Bronchial epithelial cell (primary cell): ENCODE measurements around the gene ABLIM2. TPM values are rescaled to one million over a fixed set of nuclear protein-coding genes. Genes with fewer than 3 reads are reported as not detected.

Source experiments
- DNase-seq: peaks from one replicate; pipeline ENCODE4 v3.0.0-alpha.2; 2010; ENCODE audit warnings: low read depth
- FAIRE-seq: peaks from 2 replicates; lab custom pipeline; 2011; peaks lifted over from hg19 to GRCh38; lab: Jason Lieb, UNC
- H3K27me3 ChIP-seq: 2 replicates; pipeline ENCODE4 v1.5.1; 2011; ENCODE audit warnings: low read length; ENCODE audit not compliant: control insufficient read depth, insufficient read depth
- H3K36me3 ChIP-seq: 2 replicates; pipeline ENCODE4 v1.5.1; 2011; ENCODE audit warnings: low read length; ENCODE audit not compliant: control insufficient read depth, insufficient read depth
- H3K4me3 ChIP-seq: 2 replicates; pipeline ENCODE4 v1.5.1; 2011; ENCODE audit warnings: mild to moderate bottlenecking, low read depth, low read length, control low read depth
- CTCF ChIP-seq: IDR thresholded peaks from 2 replicates; pipeline ENCODE4 v1.5.1; 2011; ENCODE audit warnings: mild to moderate bottlenecking, moderate library complexity, low read length, control low read depth, inconsistent platforms; ENCODE audit not compliant: insufficient read depth, severe bottlenecking
- total RNA-seq: library from RNA; depleted of rRNA; stranded (reverse); fragments of >200 nt; gene quantifications from 2 replicates; pipeline ENCODE4 v1.2.1, GENCODE V29; 2014

ABLIM2 gene
- total RNA-seq, 1 donor from 2014 or later: 1.1 TPM

GRCh38 chr4:7970361-7970946 lies 188.2 kb downstream of the ABLIM2 start:
- TF ChIP-seq CTCF: no peak
- H3K36me3 ChIP-seq: no peaks in the 10 kb centered on the region
- FAIRE-seq (no peak), DNase-seq (no peak)
- H3K4me3 ChIP-seq: no peak overlapping the region
- no peaks in the 10 kb centered on the region for H3K27me3 ChIP-seq

- no peaks in the 10 kb centered on the region for H3K27me3 ChIP-seq
- TF ChIP-seq CTCF: no peak
- peak; percentile 23 for FAIRE-seq
- no peak overlapping the region for H3K4me3 ChIP-seq
- no peaks in the 10 kb centered on the region for H3K36me3 ChIP-seq
- no peak for DNase-seq
Measured at GRCh38 chr4:7968262-7968896, 190.2 kb downstream of the ABLIM2 start.

GRCh38 chr4:7967501-7968261 lies 190.9 kb downstream of the ABLIM2 start:
- no peaks in the 10 kb centered on the region for H3K27me3 ChIP-seq
- H3K4me3 ChIP-seq: no peak overlapping the region
- FAIRE-seq: peak; percentile 79
- H3K36me3 ChIP-seq: no peaks in the 10 kb centered on the region
- no peak for TF ChIP-seq CTCF
- peak; percentile 26 for DNase-seq

- no peaks in the 10 kb centered on the region for H3K27me3 ChIP-seq
- no peak for TF ChIP-seq CTCF
- no peaks in the 10 kb centered on the region for H3K36me3 ChIP-seq
- no peak overlapping the region for H3K4me3 ChIP-seq
- FAIRE-seq: no peak
- DNase-seq: no peak
Measured at GRCh38 chr4:7967063-7967440, 191.6 kb downstream of the ABLIM2 start.

GRCh38 chr4:7966281-7967062 lies 192.1 kb downstream of the ABLIM2 start:
- no peak for TF ChIP-seq CTCF
- no peak for DNase-seq
- no peak overlapping the region for H3K4me3 ChIP-seq
- H3K36me3 ChIP-seq: no peaks in the 10 kb centered on the region
- no peak for FAIRE-seq
- no peaks in the 10 kb centered on the region for H3K27me3 ChIP-seq
